Epithelial cell of esophagus (primary cell): Measurements from ENCODE around the gene DLX2.
A peak's percentile ranks its signal among the peaks of the same experiment; 100 is the strongest.

Experiments
- DNase-seq: peaks from one replicate; pipeline ENCODE4 v3.0.0; 2010; ENCODE audit warnings: low read depth
- H3K4me3 ChIP-seq: 2 replicates; pipeline ENCODE4 v1.5.1; 2011; ENCODE audit warnings: mild to moderate bottlenecking, low read length, control low read depth
- CTCF ChIP-seq: IDR thresholded peaks from 2 replicates; pipeline ENCODE4 v1.5.1; 2011; ENCODE audit warnings: low read depth, mild to moderate bottlenecking, low read length, control low read depth, inconsistent platforms; ENCODE audit not compliant: insufficient read depth; ENCODE audit errors: missing control alignments

The DLX2 gene

GRCh38 chr2:172087780-172088244 lies 14.9 kb downstream of the DLX2 start:
- TF ChIP-seq CTCF: no peak
- H3K4me3 ChIP-seq: no peak overlapping the region
- DNase-seq: no peak

DNA sequence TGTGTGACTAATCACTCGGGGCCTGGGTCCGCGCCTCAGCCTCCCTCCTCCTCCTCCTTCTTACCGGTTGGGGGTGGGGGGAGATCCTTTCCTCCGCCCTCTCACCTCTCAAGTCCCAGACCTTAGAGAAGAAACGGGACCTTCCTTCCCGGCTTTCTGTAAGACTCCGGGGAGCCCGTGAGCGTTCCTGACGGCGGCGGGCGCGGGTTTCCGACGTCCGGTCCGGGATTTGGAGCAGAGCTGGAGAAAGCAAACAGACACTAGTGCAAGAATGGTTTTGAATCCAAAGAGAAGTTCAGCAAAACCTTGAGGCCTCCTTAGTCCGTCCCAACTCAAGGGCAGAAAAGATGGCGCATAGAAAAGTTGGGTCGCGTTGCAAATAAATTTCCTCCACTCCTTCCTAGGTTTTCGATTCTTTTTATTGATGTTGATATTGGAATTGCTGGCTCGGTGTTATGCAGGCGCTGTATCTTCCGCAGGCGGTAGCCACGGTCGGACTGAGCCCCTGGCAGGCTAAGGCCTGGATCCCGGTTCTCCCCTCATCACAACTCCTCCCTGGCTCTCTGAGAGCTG lies 15.4 kb downstream of the DLX2 start:
- DNase-seq: no peak

GRCh38 chr2:172086241-172087206 lies 16.2 kb downstream of the DLX2 start:
- TF ChIP-seq CTCF: peak; percentile 52
- peak; percentile 73 for DNase-seq
- H3K4me3 ChIP-seq: peak overlapping the region; percentile 13

More for the DNA sequence above, 15.4 kb downstream of the DLX2 start:
- no peak for TF ChIP-seq CTCF
- H3K4me3 ChIP-seq: no peak overlapping the region

- DNase-seq: no peak
- TF ChIP-seq CTCF: no peak
- peak within 1 kb of the TSS; percentile 34 for H3K4me3 ChIP-seq
Observed at GRCh38 chr2:172085460-172086159, 17.1 kb downstream of the DLX2 start, which contains the start of gene DLX1. DLX1 (plus strand) TSS chr2:172085507; CDS start chr2:172085678, 171 bp downstream.

- no peak for TF ChIP-seq CTCF
- H3K4me3 ChIP-seq: peak overlapping the region; percentile 34
- peak; percentile 97 for DNase-seq
Observed at GRCh38 chr2:172084645-172085459, 17.8 kb downstream of the DLX2 start.

DNA sequence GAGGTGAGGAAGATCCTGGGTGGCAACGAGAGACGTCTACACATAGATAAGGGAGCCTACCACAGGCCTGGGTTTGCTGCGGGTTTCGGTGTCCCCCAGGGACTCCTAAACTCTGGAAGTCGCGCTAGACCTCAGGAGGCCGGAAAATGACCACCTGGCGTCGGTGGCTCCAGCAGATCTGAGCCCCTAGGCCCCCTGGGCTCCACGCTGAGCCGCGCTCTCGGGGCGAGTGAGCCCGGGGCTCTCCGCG lies 18.4 kb downstream of the DLX2 start:
- DNase-seq: no peak
- no peak for TF ChIP-seq CTCF
- H3K4me3 ChIP-seq: no peak overlapping the region
